HCT116 (cell line): ENCODE measurements around the gene MPPED1. TPM values are rescaled to one million over a fixed set of nuclear protein-coding genes. Genes with fewer than 3 reads are reported as not detected.

Experiments
- ATAC-seq: fragments of 200-7000 bp; cut with Tn5 transposase; 2 replicates; pipeline ENCODE4 v1.9.1; 2020; ENCODE audit warnings: mild to moderate bottlenecking, moderate library complexity
- BruUV-seq: library from RNA; stranded (reverse); fragments of 400-500 nt; replicated peaks from 2 replicates; lab custom pipeline; 2021; lab: Mats Ljungman, UMichigan
- CTCF ChIA-PET: fragments of 300-600 bp; sonication (Branson Sonifier 250); formaldehyde crosslinking; loops from one replicate; lab custom pipeline; 2021; ENCODE audit warnings: antibody characterized with exemption; lab: Charles Lee
- POLR2A ChIA-PET: fragments of 300-600, 350-600 bp; sonication (Branson Sonifier 250); formaldehyde crosslinking; loops from one replicate; lab custom pipeline; 2021; ENCODE audit warnings: antibody characterized with exemption; lab: Charles Lee
- RAD21 ChIA-PET, 2 experiments: fragments of 300-600 bp; sonication (Branson Sonifier 250); formaldehyde crosslinking; loops; one replicate each; lab custom pipeline; 2023; ENCODE audit warnings: low total read pairs in 2 of 2; ENCODE audit not compliant: uncharacterized antibody in 2 of 2, unreplicated experiment in 2 of 2, low non-redundant PET in 1 of 2; lab: Charles Lee
- DNase-seq: peaks from one replicate; pipeline ENCODE4 v3.0.0-alpha.2; 2010; ENCODE audit warnings: low read depth, low spot score
- H2AFZ ChIP-seq: fragments of 200-600 bp; shearing (Covaris generic), sonication (generic); 2 replicates; pipeline ENCODE4 v1.6.1; 2017; ENCODE audit warnings: low read depth, mixed run types, mixed read lengths, antibody characterized with exemption, low read length; ENCODE audit not compliant: poor library complexity, severe bottlenecking
- H3K27ac ChIP-seq: 2 replicates; pipeline ENCODE4 v1.5.1; 2012; ENCODE audit warnings: low read depth, low read length
- H3K27me3 ChIP-seq: fragments of 200-600 bp; sonication (generic); 2 replicates; pipeline ENCODE4 v1.6.1; 2016; ENCODE audit warnings: mixed run types, low read length, mixed read lengths; ENCODE audit not compliant: insufficient read depth
- H3K36me3 ChIP-seq, 2 experiments: fragments of 200-500 bp in 1 of 2; fragments of 200-600 bp in 1 of 2; sonication (Bioruptor generic) in 1 of 2; sonication (generic) in 1 of 2; 2 replicates each; pipeline versions ENCODE4 v1.5.1 to v1.6.1; 2014 to 2016; ENCODE audit warnings: low read length in 2 of 2, inconsistent platforms in 1 of 2, mixed read lengths in 1 of 2, mixed run types in 1 of 2; ENCODE audit not compliant: insufficient read depth in 2 of 2, control insufficient read depth in 1 of 2
- H3K4me1 ChIP-seq, 2 experiments: fragments of 200-600 bp in 1 of 2; sonication (generic) in 1 of 2; 2 replicates each; pipeline versions ENCODE4 v1.5.1 to v1.6.1; 2012 to 2017; ENCODE audit warnings: low read length in 2 of 2, inconsistent platforms in 1 of 2, mild to moderate bottlenecking in 1 of 2, mixed read lengths in 1 of 2, mixed run types in 1 of 2, moderate library complexity in 1 of 2; ENCODE audit not compliant: insufficient read depth in 2 of 2, control insufficient read depth in 1 of 2
- H3K4me2 ChIP-seq: fragments of 200-600 bp; sonication (generic); 2 replicates; pipeline ENCODE4 v1.6.1; 2017; ENCODE audit warnings: mixed run types, low read length, mixed read lengths
- H3K4me3 ChIP-seq, 2 experiments: fragments of 200-600 bp in 1 of 2; sonication (generic) in 1 of 2; replicated peaks in 1 of 2; 2 replicates each; pipeline ENCODE4 v1.5.1; 2011 to 2016; ENCODE audit warnings: low read length in 2 of 2, control low read depth in 1 of 2, low read depth in 1 of 2, mild to moderate bottlenecking in 1 of 2, mixed read lengths in 1 of 2, mixed run types in 1 of 2
- H3K79me2 ChIP-seq: fragments of 200-600 bp; sonication (generic); 2 replicates; pipeline ENCODE4 v1.6.1; 2017; ENCODE audit warnings: mild to moderate bottlenecking, mixed run types, low read length, moderate library complexity, mixed read lengths; ENCODE audit not compliant: insufficient read depth
- H3K9ac ChIP-seq: fragments of 200-600 bp; sonication (generic); 2 replicates; pipeline ENCODE4 v1.6.1; 2016; ENCODE audit warnings: low read length, mixed read lengths
- H3K9me2 ChIP-seq: fragments of 200-600 bp; sonication (generic), shearing (Covaris generic); 2 replicates; pipeline ENCODE4 v1.6.1; 2017; ENCODE audit warnings: mixed run types, mild to moderate bottlenecking, moderate library complexity; ENCODE audit not compliant: insufficient read depth
- H3K9me3 ChIP-seq, 2 experiments: fragments of 200-500 bp in 1 of 2; fragments of 200-600 bp in 1 of 2; sonication (Bioruptor generic) in 1 of 2; sonication (generic) in 1 of 2; 2 replicates each; pipeline ENCODE4 v1.6.1; 2014 to 2017; ENCODE audit warnings: low read length in 2 of 2, mixed read lengths in 2 of 2, inconsistent platforms in 1 of 2, low read depth in 1 of 2, mild to moderate bottlenecking in 1 of 2, mixed run types in 1 of 2, moderate library complexity in 1 of 2; ENCODE audit not compliant: control insufficient read depth in 1 of 2, insufficient read depth in 1 of 2
- H4K20me1 ChIP-seq: fragments of 200-600 bp; sonication (generic), shearing (Covaris generic); 2 replicates; pipeline ENCODE4 v1.6.1; 2017; ENCODE audit warnings: mixed run types, mild to moderate bottlenecking, moderate library complexity; ENCODE audit not compliant: insufficient read depth
- CBX3 ChIP-seq: IDR thresholded peaks from 2 replicates; pipeline ENCODE4 v1.6.1; 2012; ENCODE audit warnings: low read depth
- FOSL1 ChIP-seq: IDR thresholded peaks from 2 replicates; pipeline ENCODE4 v1.6.1; 2012; ENCODE audit warnings: low read depth
- YY1 ChIP-seq: IDR thresholded peaks from 2 replicates; pipeline ENCODE4 v1.6.1; 2011; ENCODE audit warnings: low read length, low read depth, moderate library complexity, mild to moderate bottlenecking; ENCODE audit not compliant: insufficient replicate concordance; ENCODE audit errors: extremely low read depth
- intact Hi-C: fragments of 100-400 bp; cut with micrococcal nuclease; formaldehyde crosslinking; loops from 2 replicates; pipeline ENCODE4 v1.10.0; 2022
- total RNA-seq: library from RNA; stranded (reverse); gene quantifications from one replicate; pipeline ENCODE4 v1.2.1, GENCODE V29; 2021; ENCODE audit not compliant: unreplicated experiment
- TF ChIP-seq, protein P1 (sequence below): IDR thresholded peaks from 2 replicates; pipeline ENCODE4 v1.6.1; 2012; ENCODE audit warnings: low read depth
- TF ChIP-seq, protein P2 (sequence below): IDR thresholded peaks from 2 replicates; pipeline ENCODE4 v1.6.1; 2012

MPPED1 gene
- total RNA-seq, 1 experiment from 2014 or later = not detected

DNA sequence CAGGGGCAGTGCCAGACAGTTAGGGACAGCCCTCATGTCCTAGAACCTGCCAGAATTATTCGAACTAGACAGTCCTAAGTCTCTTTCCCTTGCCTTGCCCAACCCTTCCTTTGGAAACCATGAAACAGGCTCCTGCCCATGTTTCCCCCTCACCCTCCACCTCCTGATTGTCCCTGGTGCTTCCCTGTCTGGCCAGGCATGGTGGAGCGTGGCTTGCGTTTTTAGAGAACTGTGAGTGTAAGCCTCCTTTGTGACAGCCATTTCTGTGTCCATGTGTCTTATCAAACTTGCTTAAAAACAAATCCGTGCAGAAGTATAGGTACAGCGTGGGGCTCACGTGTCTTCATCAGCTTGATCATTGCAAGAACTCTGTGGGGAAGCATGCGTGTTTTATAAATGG is 54.9 kb downstream of the MPPED1 start:
- Histone ChIP-seq H3K9me3 (no peaks in the 10 kb centered on the region), H2AFZ (no peak overlapping the region), H3K27me3 (peaks cover 64% of the 10 kb centered on the region), H4K20me1 (no peaks in the 10 kb centered on the region), H3K36me3 (no peaks in the 10 kb centered on the region), H3K9me2 (no peaks in the 10 kb centered on the region), H3K4me3 (no peak overlapping the region), H3K4me2 (no peak overlapping the region), H3K4me1 (no peaks in the 10 kb centered on the region), H3K9ac (no peak overlapping the region), H3K79me2 (no peaks in the 10 kb centered on the region), H3K27ac (no peak overlapping the region)
- ChIA-PET RAD21 (no interaction called here), POLR2A (interaction anchor here (0.6 kb wide), 1 partner anchor 579 kb away, joined by 3 read pairs; no protein-coding TSS in a partner anchor), CTCF (no interaction called here)
- TF ChIP-seq, protein P1, sequence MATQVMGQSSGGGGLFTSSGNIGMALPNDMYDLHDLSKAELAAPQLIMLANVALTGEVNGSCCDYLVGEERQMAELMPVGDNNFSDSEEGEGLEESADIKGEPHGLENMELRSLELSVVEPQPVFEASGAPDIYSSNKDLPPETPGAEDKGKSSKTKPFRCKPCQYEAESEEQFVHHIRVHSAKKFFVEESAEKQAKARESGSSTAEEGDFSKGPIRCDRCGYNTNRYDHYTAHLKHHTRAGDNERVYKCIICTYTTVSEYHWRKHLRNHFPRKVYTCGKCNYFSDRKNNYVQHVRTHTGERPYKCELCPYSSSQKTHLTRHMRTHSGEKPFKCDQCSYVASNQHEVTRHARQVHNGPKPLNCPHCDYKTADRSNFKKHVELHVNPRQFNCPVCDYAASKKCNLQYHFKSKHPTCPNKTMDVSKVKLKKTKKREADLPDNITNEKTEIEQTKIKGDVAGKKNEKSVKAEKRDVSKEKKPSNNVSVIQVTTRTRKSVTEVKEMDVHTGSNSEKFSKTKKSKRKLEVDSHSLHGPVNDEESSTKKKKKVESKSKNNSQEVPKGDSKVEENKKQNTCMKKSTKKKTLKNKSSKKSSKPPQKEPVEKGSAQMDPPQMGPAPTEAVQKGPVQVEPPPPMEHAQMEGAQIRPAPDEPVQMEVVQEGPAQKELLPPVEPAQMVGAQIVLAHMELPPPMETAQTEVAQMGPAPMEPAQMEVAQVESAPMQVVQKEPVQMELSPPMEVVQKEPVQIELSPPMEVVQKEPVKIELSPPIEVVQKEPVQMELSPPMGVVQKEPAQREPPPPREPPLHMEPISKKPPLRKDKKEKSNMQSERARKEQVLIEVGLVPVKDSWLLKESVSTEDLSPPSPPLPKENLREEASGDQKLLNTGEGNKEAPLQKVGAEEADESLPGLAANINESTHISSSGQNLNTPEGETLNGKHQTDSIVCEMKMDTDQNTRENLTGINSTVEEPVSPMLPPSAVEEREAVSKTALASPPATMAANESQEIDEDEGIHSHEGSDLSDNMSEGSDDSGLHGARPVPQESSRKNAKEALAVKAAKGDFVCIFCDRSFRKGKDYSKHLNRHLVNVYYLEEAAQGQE = no peak
- TF ChIP-seq YY1 (no peak), FOSL1 (no peak), CBX3 (no peak)
- TF ChIP-seq, protein P2, sequence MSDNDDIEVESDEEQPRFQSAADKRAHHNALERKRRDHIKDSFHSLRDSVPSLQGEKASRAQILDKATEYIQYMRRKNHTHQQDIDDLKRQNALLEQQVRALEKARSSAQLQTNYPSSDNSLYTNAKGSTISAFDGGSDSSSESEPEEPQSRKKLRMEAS = no peak
- ATAC-seq = no peak
- intact Hi-C loops = no loop called here
- no TSS peak for BruUV-seq
- no peak for DNase-seq
